IMR-90 (cell line): ENCODE measurements around the gene CHGA. TPM values are rescaled to one million over a fixed set of nuclear protein-coding genes. Genes with fewer than 3 reads are reported as not detected.
A peak's percentile ranks its signal among the peaks of the same experiment; 100 is the strongest.

Source experiments
- ATAC-seq: fragments of 200-7000 bp; cut with Tn5 transposase; 2 replicates; pipeline ENCODE4 v1.9.1; 2020; ENCODE audit warnings: low read depth, mild to moderate bottlenecking, moderate library complexity
- BruUV-seq: library from RNA; stranded (reverse); fragments of 400-500 nt; replicated peaks from 2 replicates; lab custom pipeline; 2021; lab: Mats Ljungman, UMichigan
- CTCF ChIA-PET: fragments of 300-600 bp; formaldehyde crosslinking; extraction: SDS; loops from one replicate; lab custom pipeline; 2021; ENCODE audit warnings: antibody characterized with exemption; lab: Yijun Ruan, JAX
- POLR2A ChIA-PET: fragments of 300-600 bp; sonication (Branson Sonifier 250); formaldehyde crosslinking; loops from one replicate; lab custom pipeline; 2022; ENCODE audit warnings: antibody characterized with exemption; ENCODE audit not compliant: unreplicated experiment; lab: Charles Lee
- DNase-seq: peaks from one replicate; pipeline ENCODE4 v3.0.0; 2013
- H2AFZ ChIP-seq: replicated peaks from 2 replicates; pipeline ENCODE3; 2013; ENCODE audit warnings: low read length, mild to moderate bottlenecking; ENCODE audit not compliant: poor library complexity
- H2AK5ac ChIP-seq: 2 replicates; pipeline ENCODE4 v1.6.1; 2013; ENCODE audit warnings: low read depth, low read length, inconsistent platforms
- H2AK9ac ChIP-seq: replicated peaks from 2 replicates; pipeline ENCODE3; 2013; ENCODE audit warnings: mild to moderate bottlenecking, low read depth, low read length, moderate library complexity; ENCODE audit not compliant: poor library complexity
- H2BK120ac ChIP-seq: 2 replicates; pipeline ENCODE4 v1.6.1; 2013; ENCODE audit warnings: low read depth, low read length, inconsistent platforms
- H2BK15ac ChIP-seq: 3 replicates; pipeline ENCODE4 v1.6.1; 2013; ENCODE audit warnings: low read depth, low read length, inconsistent platforms
- H2BK20ac ChIP-seq: 2 replicates; pipeline ENCODE4 v1.6.1; 2013; ENCODE audit warnings: low read depth, mild to moderate bottlenecking, inconsistent platforms, low read length, moderate library complexity
- H2BK5ac ChIP-seq: 2 replicates; pipeline ENCODE4 v1.6.1; 2013; ENCODE audit warnings: mild to moderate bottlenecking, low read depth, low read length, inconsistent platforms; ENCODE audit not compliant: poor library complexity, severe bottlenecking
- H3K14ac ChIP-seq: replicated peaks from 2 replicates; pipeline ENCODE4 v1.6.1; 2013; ENCODE audit warnings: low read depth, low read length, inconsistent platforms
- H3K18ac ChIP-seq: 2 replicates; pipeline ENCODE4 v1.6.1; 2013; ENCODE audit warnings: low read depth, low read length, control low read depth
- H3K23ac ChIP-seq: 2 replicates; pipeline ENCODE4 v1.6.1; 2013; ENCODE audit warnings: low read depth, low read length, inconsistent platforms
- H3K27ac ChIP-seq: 2 replicates; pipeline ENCODE4 v1.5.1; 2013; ENCODE audit warnings: mild to moderate bottlenecking, control low read depth, low read length; ENCODE audit not compliant: insufficient read depth
- H3K27me3 ChIP-seq: 2 replicates; pipeline ENCODE4 v1.6.1; 2013; ENCODE audit warnings: low read length; ENCODE audit not compliant: control insufficient read depth, insufficient read depth
- H3K36me3 ChIP-seq: 2 replicates; pipeline ENCODE4 v1.6.1; 2013; ENCODE audit warnings: low read length, mixed read lengths; ENCODE audit not compliant: control insufficient read depth, insufficient read depth
- H3K4ac ChIP-seq: 2 replicates; pipeline ENCODE4 v1.6.1; 2013; ENCODE audit warnings: low read depth, low read length, inconsistent platforms
- H3K4me1 ChIP-seq: 2 replicates; pipeline ENCODE4 v1.6.1; 2013; ENCODE audit warnings: low read length, mixed read lengths; ENCODE audit not compliant: control insufficient read depth, insufficient read depth
- H3K4me2 ChIP-seq: 2 replicates; pipeline ENCODE4 v1.6.1; 2013; ENCODE audit warnings: low read depth, mild to moderate bottlenecking, control low read depth, low read length, moderate library complexity
- H3K4me3 ChIP-seq: 2 replicates; pipeline ENCODE4 v1.5.1; 2013; ENCODE audit warnings: low read depth, mild to moderate bottlenecking, control low read depth, low read length, moderate library complexity; ENCODE audit not compliant: insufficient read depth
- H3K56ac ChIP-seq: 2 replicates; pipeline ENCODE4 v1.6.1; 2013; ENCODE audit warnings: low read length, inconsistent platforms; ENCODE audit not compliant: insufficient read depth; ENCODE audit errors: extremely low read depth
- H3K79me1 ChIP-seq, 2 experiments: 2 replicates each; pipeline ENCODE4 v1.6.1; 2013; ENCODE audit warnings: low read length in 2 of 2, inconsistent platforms in 1 of 2, low read depth in 1 of 2
- H3K9ac ChIP-seq: 2 replicates; pipeline ENCODE4 v1.6.1; 2013; ENCODE audit warnings: low read depth, low read length, control low read depth
- H3K9me1 ChIP-seq: 2 replicates; pipeline ENCODE4 v1.6.1; 2013; ENCODE audit warnings: low read length, inconsistent platforms; ENCODE audit not compliant: insufficient read depth
- H3K9me3 ChIP-seq: 2 replicates; pipeline ENCODE4 v1.6.1; 2013; ENCODE audit warnings: low read length; ENCODE audit not compliant: control insufficient read depth, insufficient read depth
- H4K20me1 ChIP-seq: 2 replicates; pipeline ENCODE4 v1.6.1; 2013; ENCODE audit warnings: low read length, inconsistent platforms; ENCODE audit not compliant: insufficient read depth
- H4K5ac ChIP-seq: 2 replicates; pipeline ENCODE4 v1.6.1; 2013; ENCODE audit warnings: mild to moderate bottlenecking, low read depth, low read length, control low read depth
- H4K8ac ChIP-seq, 2 experiments: 2 replicates each; pipeline ENCODE4 v1.6.1; 2013; ENCODE audit warnings: low read depth in 2 of 2, low read length in 2 of 2, control low read depth in 1 of 2, inconsistent platforms in 1 of 2
- H4K91ac ChIP-seq: 2 replicates; pipeline ENCODE4 v1.6.1; 2013; ENCODE audit warnings: low read depth, low read length, inconsistent platforms; ENCODE audit not compliant: insufficient read depth
- WGBS, 2 experiments: methylation state at CpG; one replicate each; pipeline versions ENCODE4 v1.1.5 to v1.1.7; 2013; ENCODE audit warnings: missing lambda C conversion rate in 2 of 2; ENCODE audit not compliant: insufficient read length in 1 of 2; ENCODE audit errors: extremely low coverage in 2 of 2; 5-methylcytosine and 5-hydroxymethylcytosine counted together
- dilution Hi-C: fragments of 300-500 bp; cut with HindIII; formaldehyde crosslinking; loops from one replicate; pipeline ENCODE4 v1.14.3; 2018; ENCODE audit warnings: low sequenced_read_pairs; ENCODE audit not compliant: unreplicated experiment
- in situ Hi-C: fragments of 300-500 bp; cut with MboI; formaldehyde crosslinking; loops from 3 replicates; pipeline ENCODE4 v1.14.3; 2019; ENCODE audit warnings: low sequenced_read_pairs, inconsistent platforms, mixed read lengths
- intact Hi-C: fragments of 100-400 bp; cut with micrococcal nuclease; formaldehyde crosslinking; loops from 2 replicates; pipeline ENCODE4 v1.10.0; 2022
- polyA plus RNA-seq, 3 experiments: library from polyadenylated mRNA; depleted of rRNA; stranded (reverse); fragments of >200 nt; gene quantifications; 2 replicates each; pipeline ENCODE4 v1.2.3, GENCODE V29; 2012; ENCODE audit warnings: low replicate concordance in 1 of 3
- total RNA-seq: library from RNA; depleted of rRNA; stranded (reverse); fragments of >200 nt; gene quantifications from 2 replicates; pipeline ENCODE4 v1.2.3, GENCODE V29; 2012
- TF ChIP-seq, protein P1 (sequence below): fragments of 150-350 bp; IDR thresholded peaks from 2 replicates; pipeline ENCODE4 v1.6.1; 2016; ENCODE audit warnings: low read depth, mild to moderate bottlenecking, low read length, moderate library complexity, borderline replicate concordance

The CHGA gene
- total and polyA plus RNA-seq, 2 of the 4 experiments (the other 2 are of a cell fraction): not detected

DNA sequence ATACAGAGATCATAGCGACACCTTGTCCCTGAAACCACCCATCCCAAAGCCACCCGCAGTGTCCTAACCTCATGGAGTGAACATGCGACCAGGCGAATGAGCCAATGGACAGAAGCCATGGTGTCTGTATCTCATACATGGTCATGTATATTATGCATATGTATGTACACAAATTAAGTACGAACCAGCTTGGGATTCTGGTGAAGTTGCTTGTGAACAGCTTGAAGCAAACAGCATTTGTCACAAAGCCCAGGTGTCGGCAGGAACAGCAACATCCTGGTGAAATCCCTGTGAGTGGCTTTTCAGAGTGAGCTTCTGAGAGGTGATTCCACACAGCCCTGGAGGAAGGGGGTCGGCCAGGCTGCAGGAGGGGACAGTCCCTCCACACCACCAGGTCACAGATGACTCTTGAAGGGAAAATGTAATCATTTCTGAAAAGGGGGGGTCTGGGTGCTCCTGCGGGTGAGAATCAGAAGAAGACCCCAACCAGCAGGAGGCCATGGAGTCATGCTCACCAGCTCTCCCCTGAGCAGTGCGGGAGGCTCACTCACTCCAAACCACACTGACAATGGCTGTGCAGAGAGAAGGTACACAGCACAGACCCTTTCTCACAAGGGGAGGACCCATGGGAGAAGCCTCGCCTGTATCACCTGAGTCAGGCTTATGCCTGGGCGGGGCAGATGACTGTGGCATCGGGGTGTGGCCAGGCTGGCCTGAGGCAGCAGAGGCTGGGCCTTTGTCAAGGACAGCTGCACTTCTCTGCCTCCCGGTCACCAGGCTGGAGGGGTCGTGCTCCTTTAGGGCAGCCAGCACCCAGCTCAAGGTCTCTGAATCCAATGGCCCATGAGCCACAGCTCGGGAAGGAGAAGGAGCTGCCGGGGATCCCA lies 14.3 kb downstream of the CHGA start:
- Histone ChIP-seq H4K20me1 (no peaks in the 10 kb centered on the region), H3K27me3 (no peaks in the 10 kb centered on the region), H2AK9ac (peak overlapping the region; percentile 16), H3K9me1 (peaks cover 2% of the 10 kb centered on the region; the same call in 1 of the 2 replicates), H3K4me1 (no peaks in the 10 kb centered on the region), H2BK20ac (no peak overlapping the region), H2BK15ac (no peak overlapping the region), H3K4ac (no peak overlapping the region), H3K23ac (no peak overlapping the region), H3K4me3 (no peak overlapping the region), H3K4me2 (no peak overlapping the region), H3K56ac (no peak overlapping the region), H4K8ac (no peak overlapping the region), H2AFZ (peak overlapping the region; percentile 51), H3K9me3 (no peaks in the 10 kb centered on the region), H2AK5ac (no peak overlapping the region), H3K14ac (no peak overlapping the region), H3K18ac (no peak overlapping the region), H2BK120ac (no peak overlapping the region), H3K27ac (no peak overlapping the region), H3K36me3 (no peaks in the 10 kb centered on the region; the same call in 1 of the 2 replicates), H2BK5ac (no peak overlapping the region), H3K9ac (no peak overlapping the region), H3K79me1 (no peaks in the 10 kb centered on the region), H4K5ac (no peak overlapping the region), H4K91ac (no peak overlapping the region)
- WGBS, 2 experiments: 80% methylated on average over 1 of the region's 16 CpGs; no CpG with 5 or more reads in 1 of the 2 experiments
- BruUV-seq: no TSS peak
- dilution Hi-C loops: no loop called here
- no peak for ATAC-seq
- DNase-seq: no peak
- TF ChIP-seq, protein P1, sequence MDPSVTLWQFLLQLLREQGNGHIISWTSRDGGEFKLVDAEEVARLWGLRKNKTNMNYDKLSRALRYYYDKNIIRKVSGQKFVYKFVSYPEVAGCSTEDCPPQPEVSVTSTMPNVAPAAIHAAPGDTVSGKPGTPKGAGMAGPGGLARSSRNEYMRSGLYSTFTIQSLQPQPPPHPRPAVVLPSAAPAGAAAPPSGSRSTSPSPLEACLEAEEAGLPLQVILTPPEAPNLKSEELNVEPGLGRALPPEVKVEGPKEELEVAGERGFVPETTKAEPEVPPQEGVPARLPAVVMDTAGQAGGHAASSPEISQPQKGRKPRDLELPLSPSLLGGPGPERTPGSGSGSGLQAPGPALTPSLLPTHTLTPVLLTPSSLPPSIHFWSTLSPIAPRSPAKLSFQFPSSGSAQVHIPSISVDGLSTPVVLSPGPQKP: no peak
- in situ Hi-C loops: no loop called here
- POLR2A ChIA-PET: no interaction called here
- intact Hi-C loops: no loop called here
- CTCF ChIA-PET: no interaction called here
